ENCODE measurements around the gene DCLK1. TPM values are rescaled to one million over a fixed set of nuclear protein-coding genes. Genes with fewer than 3 reads are reported as not detected.

Gene DCLK1
- total RNA-seq, 1 donor from 2014 or later = 36.1 TPM

DNA sequence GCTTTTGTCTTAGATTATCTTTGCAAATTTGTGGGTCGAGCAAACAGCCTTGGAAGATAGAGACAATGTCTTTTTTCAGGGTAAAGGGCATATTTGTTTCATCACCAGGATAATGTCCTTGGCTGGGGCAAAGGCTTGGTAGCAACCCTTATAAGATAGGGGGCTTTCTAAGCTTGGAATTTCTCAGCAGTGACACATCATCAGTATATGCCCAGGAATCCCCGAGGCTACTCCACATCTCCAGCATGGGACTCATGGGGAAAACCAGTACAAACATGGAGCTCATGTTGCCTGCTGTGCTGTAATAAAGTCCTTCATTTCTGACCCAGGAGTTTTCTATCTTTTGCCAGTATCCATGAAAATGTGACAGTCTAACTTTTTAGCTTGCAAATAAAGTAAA, 77.1 kb downstream of the DCLK1 start:
- no peaks in the 10 kb centered on the region for H3K4me1 ChIP-seq
- H3K27ac ChIP-seq = peak overlapping the region; percentile 23
- no peaks in the 10 kb centered on the region for H3K36me3 ChIP-seq
- intact Hi-C loops (cut with DNase I) = no loop called here
- no peaks in the 10 kb centered on the region for H3K9me3 ChIP-seq
- TF ChIP-seq POLR2A (IDR thresholded peaks at IDR 0.05) (no peak), POLR2AphosphoS5 (IDR thresholded peaks at IDR 0.05; ENCODE audit: insufficient read depth in 1 of 2, low read depth in 1 of 2) (no peak)
- TF ChIP-seq, protein P1, sequence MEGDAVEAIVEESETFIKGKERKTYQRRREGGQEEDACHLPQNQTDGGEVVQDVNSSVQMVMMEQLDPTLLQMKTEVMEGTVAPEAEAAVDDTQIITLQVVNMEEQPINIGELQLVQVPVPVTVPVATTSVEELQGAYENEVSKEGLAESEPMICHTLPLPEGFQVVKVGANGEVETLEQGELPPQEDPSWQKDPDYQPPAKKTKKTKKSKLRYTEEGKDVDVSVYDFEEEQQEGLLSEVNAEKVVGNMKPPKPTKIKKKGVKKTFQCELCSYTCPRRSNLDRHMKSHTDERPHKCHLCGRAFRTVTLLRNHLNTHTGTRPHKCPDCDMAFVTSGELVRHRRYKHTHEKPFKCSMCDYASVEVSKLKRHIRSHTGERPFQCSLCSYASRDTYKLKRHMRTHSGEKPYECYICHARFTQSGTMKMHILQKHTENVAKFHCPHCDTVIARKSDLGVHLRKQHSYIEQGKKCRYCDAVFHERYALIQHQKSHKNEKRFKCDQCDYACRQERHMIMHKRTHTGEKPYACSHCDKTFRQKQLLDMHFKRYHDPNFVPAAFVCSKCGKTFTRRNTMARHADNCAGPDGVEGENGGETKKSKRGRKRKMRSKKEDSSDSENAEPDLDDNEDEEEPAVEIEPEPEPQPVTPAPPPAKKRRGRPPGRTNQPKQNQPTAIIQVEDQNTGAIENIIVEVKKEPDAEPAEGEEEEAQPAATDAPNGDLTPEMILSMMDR (IDR thresholded peaks at IDR 0.05) = no peak
- no peaks in the 10 kb centered on the region for H3K27me3 ChIP-seq
- no peak overlapping the region for H3K4me3 ChIP-seq
- DNase-seq (ENCODE audit: extremely low spot score in 2 of 2) = no peak

- intact Hi-C loops (cut with DNase I) = no loop called here
- DNase-seq (ENCODE audit: extremely low spot score in 2 of 2) = no peak
- H3K4me3 ChIP-seq = no peak overlapping the region
Observed at GRCh38 chr13:36051082-36051481, 80.1 kb downstream of the DCLK1 start.

GRCh38 chr13:36046672-36047071, 84.5 kb downstream of the DCLK1 start:
- no peak for DNase-seq (ENCODE audit: extremely low spot score in 2 of 2)
- Histone ChIP-seq H3K36me3 (no peaks in the 10 kb centered on the region), H3K27ac (no peak overlapping the region), H3K4me1 (no peaks in the 10 kb centered on the region), H3K9me3 (no peaks in the 10 kb centered on the region), H3K4me3 (no peak overlapping the region), H3K27me3 (no peaks in the 10 kb centered on the region)
- TF ChIP-seq, protein P1 (IDR thresholded peaks at IDR 0.05) = no peak
- no peak for TF ChIP-seq POLR2A (IDR thresholded peaks at IDR 0.05)
- TF ChIP-seq POLR2AphosphoS5 (IDR thresholded peaks at IDR 0.05; ENCODE audit: insufficient read depth in 1 of 2, low read depth in 1 of 2) = no peak
- intact Hi-C loops (cut with DNase I) = no loop called here

More at GRCh38 chr13:36051082-36051481, 80.1 kb downstream of the DCLK1 start:
- Histone ChIP-seq H3K9me3 (no peaks in the 10 kb centered on the region), H3K27ac (no peak overlapping the region), H3K36me3 (no peaks in the 10 kb centered on the region), H3K4me1 (no peaks in the 10 kb centered on the region), H3K27me3 (no peaks in the 10 kb centered on the region)
- TF ChIP-seq, protein P1 (IDR thresholded peaks at IDR 0.05) = no peak
- TF ChIP-seq POLR2A (IDR thresholded peaks at IDR 0.05) (no peak), POLR2AphosphoS5 (IDR thresholded peaks at IDR 0.05; ENCODE audit: insufficient read depth in 1 of 2, low read depth in 1 of 2) (no peak)

DNA sequence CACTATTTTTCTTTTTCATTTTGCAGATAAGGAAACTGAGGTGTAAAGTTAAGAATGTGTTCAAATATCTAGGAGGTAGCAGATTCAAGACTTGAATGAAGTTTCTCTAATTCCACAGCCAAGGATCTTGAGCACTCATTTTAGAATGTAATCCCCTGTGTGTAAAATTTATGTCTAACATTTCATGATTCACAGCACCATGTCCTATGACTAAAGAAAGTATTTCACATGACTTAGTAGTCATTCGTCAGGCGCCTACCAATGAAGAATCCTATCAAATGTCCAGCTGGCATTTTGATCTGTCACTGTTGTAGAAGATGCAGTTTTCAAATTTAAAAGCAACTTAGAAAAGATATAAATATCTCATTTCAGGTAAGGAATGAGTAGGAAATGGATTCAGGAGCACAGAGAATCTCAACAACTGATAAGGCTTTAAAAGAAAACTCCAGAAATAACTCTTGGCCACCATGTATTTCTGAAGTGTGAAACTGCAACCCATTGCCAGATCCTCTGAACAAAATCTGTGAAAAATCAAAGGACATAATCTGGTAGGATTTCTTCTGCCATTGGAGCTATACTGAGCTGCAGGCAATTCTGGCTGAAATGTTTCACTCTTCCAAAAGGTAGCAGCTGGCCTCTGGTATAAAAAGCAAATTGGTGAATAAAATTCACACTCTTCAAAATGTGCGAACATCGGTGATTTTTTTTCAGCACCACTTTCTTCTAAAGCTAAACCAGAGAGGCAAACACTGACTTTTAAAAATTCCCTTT, 92.2 kb downstream of the DCLK1 start:
- Histone ChIP-seq H3K27me3 (no peaks in the 10 kb centered on the region), H3K4me1 (no peaks in the 10 kb centered on the region), H3K27ac (peak overlapping the region; percentile 54), H3K4me3 (no peak overlapping the region), H3K9me3 (no peaks in the 10 kb centered on the region), H3K36me3 (no peaks in the 10 kb centered on the region)
- DNase-seq (ENCODE audit: extremely low spot score in 2 of 2) = no peak
- no peak for TF ChIP-seq POLR2A (IDR thresholded peaks at IDR 0.05)
- TF ChIP-seq, protein P1 (IDR thresholded peaks at IDR 0.05) = no peak
- no peak for TF ChIP-seq POLR2AphosphoS5 (IDR thresholded peaks at IDR 0.05; ENCODE audit: insufficient read depth in 1 of 2, low read depth in 1 of 2)
- intact Hi-C loops (cut with DNase I) = no loop called here

GRCh38 chr13:36033035-36033434, 98.1 kb downstream of the DCLK1 start:
- no peaks in the 10 kb centered on the region for H3K9me3 ChIP-seq
- H3K36me3 ChIP-seq = no peaks in the 10 kb centered on the region
- H3K4me1 ChIP-seq = peaks cover 10% of the 10 kb centered on the region
- no peak for DNase-seq (ENCODE audit: extremely low spot score in 2 of 2)
- no peak overlapping the region for H3K27ac ChIP-seq
- intact Hi-C loops (cut with DNase I) = no loop called here
- H3K27me3 ChIP-seq = no peaks in the 10 kb centered on the region
- H3K4me3 ChIP-seq = no peak overlapping the region
- TF ChIP-seq POLR2A (IDR thresholded peaks at IDR 0.05) (no peak), POLR2AphosphoS5 (IDR thresholded peaks at IDR 0.05; ENCODE audit: insufficient read depth in 1 of 2, low read depth in 1 of 2) (no peak)
- TF ChIP-seq, protein P1 (IDR thresholded peaks at IDR 0.05) = no peak

Data from vagina (tissue), 2 donors.